GM12874 (cell line): ENCODE results near the gene MAP3K2.

Source experiments
- CTCF ChIP-seq: IDR thresholded peaks from 2 replicates; pipeline ENCODE4 v1.5.1; 2011; ENCODE audit warnings: low read depth, mild to moderate bottlenecking, control low read depth, low read length, moderate library complexity; ENCODE audit not compliant: insufficient read depth

The MAP3K2 gene

GRCh38 chr2:127423478-127423843 is 35.7 kb upstream of the MAP3K2 start:
- no peak for TF ChIP-seq CTCF

- no peak for TF ChIP-seq CTCF
These were observed 35.0 kb upstream of the MAP3K2 start for GRCh38 chr2:127422559-127423477.

GRCh38 chr2:127421871-127422558 is 34.2 kb upstream of the MAP3K2 start:
- no peak for TF ChIP-seq CTCF

GRCh38 chr2:127421116-127421800 is 33.5 kb upstream of the MAP3K2 start:
- TF ChIP-seq CTCF = no peak

GRCh38 chr2:127420039-127420864 is 32.5 kb upstream of the MAP3K2 start:
- TF ChIP-seq CTCF = no peak

GRCh38 chr2:127419448-127420038 is 31.8 kb upstream of the MAP3K2 start:
- TF ChIP-seq CTCF = no peak
